ENCODE results near the gene RPL6. TPM values are rescaled to one million over a fixed set of nuclear protein-coding genes. Genes with fewer than 3 reads are reported as not detected.

The RPL6 gene
- total and polyA plus RNA-seq, 10 of the 15 experiments (the other 5 are each of a cell fraction or from before 2014, with no cell fraction given): 801 to 3,690 (median 2,265) TPM

DNA sequence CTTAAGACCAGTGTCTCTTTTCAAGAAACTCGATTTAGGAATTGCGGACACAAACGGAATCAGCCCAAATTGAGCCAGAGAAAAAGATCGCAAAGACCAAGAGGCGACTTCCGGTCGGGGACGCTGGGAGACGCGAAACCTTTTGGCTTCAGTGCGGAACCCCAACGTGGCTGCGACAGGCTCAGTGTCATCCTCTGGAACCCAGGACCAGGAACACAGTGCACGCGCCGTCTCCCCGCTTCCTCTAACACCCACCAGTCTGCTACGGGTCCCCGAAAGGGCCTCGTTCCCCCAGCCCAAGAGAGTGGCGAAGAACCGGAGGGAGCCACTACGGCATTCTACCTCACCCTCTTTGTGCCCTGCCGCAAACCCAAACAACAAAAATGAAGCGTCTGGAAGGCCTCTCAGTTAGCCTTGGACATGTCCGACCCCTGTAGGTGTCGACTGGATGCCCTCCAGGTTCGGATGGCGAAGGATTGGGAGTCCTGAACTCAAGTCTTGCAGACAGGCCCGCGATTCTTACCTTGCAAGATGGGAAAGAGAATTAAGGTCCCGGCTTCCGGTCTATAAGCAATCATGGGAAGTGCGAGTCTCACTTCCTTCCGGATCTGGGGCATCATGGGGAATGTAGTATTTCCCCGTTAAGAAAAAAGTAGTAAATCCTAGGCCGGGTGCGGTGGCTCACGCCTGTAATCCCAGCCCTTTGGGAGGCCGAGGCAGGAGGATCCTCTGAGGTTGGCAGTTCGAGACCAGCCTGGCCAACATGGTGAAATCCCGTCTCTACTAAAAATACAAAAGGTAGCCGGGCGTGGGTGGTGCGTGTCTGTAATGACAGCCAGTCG is at the start of gene RPL6 (continued):
- TF ChIP-seq, protein P1, sequence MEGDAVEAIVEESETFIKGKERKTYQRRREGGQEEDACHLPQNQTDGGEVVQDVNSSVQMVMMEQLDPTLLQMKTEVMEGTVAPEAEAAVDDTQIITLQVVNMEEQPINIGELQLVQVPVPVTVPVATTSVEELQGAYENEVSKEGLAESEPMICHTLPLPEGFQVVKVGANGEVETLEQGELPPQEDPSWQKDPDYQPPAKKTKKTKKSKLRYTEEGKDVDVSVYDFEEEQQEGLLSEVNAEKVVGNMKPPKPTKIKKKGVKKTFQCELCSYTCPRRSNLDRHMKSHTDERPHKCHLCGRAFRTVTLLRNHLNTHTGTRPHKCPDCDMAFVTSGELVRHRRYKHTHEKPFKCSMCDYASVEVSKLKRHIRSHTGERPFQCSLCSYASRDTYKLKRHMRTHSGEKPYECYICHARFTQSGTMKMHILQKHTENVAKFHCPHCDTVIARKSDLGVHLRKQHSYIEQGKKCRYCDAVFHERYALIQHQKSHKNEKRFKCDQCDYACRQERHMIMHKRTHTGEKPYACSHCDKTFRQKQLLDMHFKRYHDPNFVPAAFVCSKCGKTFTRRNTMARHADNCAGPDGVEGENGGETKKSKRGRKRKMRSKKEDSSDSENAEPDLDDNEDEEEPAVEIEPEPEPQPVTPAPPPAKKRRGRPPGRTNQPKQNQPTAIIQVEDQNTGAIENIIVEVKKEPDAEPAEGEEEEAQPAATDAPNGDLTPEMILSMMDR (IDR thresholded peaks at IDR 0.05 in 2 of 3, conservative IDR thresholded peaks at IDR 0.05 in 1 of 3; ENCODE audit: control insufficient read depth in 2 of 3, extremely low read depth in 1 of 3, insufficient read depth in 1 of 3, low read depth in 3 of 3, low read length in 3 of 3): no peak
- TF ChIP-seq ATF7 (IDR thresholded peaks at IDR 0.05; ENCODE audit: low read depth) (peak; percentile 69), STAT3 (IDR thresholded peaks at IDR 0.05; ENCODE audit: low read depth, low read length) (no peak), MYB (IDR thresholded peaks at IDR 0.05; ENCODE audit: borderline replicate concordance, low read depth, low read length) (0 out of 2 replicates have a peak, but pooled peaks have one; percentile 33), NFYA (IDR thresholded peaks at IDR 0.05; ENCODE audit: borderline replicate concordance, low read depth, low read length) (no peak), NR2C2 (IDR thresholded peaks at IDR 0.05; ENCODE audit: borderline replicate concordance, control insufficient read depth, insufficient read length, low read depth) (no peak), HDAC6 (IDR thresholded peaks at IDR 0.05; ENCODE audit: unreplicated experiment) (peak; percentile 51), NFIC (IDR thresholded peaks at IDR 0.05; ENCODE audit: low read depth, low read length) (peak; percentile 55; the same call in 1 of the 2 replicates), JUND (IDR thresholded peaks at IDR 0.05; ENCODE audit: low read depth, low read length) (no peak)
- TF ChIP-seq, protein P2, sequence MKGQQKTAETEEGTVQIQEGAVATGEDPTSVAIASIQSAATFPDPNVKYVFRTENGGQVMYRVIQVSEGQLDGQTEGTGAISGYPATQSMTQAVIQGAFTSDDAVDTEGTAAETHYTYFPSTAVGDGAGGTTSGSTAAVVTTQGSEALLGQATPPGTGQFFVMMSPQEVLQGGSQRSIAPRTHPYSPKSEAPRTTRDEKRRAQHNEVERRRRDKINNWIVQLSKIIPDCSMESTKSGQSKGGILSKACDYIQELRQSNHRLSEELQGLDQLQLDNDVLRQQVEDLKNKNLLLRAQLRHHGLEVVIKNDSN (IDR thresholded peaks at IDR 0.05; ENCODE audit: borderline replicate concordance, extremely low read length, insufficient read depth, low read depth, low read length): no peak
- TF ChIP-seq, protein P3, sequence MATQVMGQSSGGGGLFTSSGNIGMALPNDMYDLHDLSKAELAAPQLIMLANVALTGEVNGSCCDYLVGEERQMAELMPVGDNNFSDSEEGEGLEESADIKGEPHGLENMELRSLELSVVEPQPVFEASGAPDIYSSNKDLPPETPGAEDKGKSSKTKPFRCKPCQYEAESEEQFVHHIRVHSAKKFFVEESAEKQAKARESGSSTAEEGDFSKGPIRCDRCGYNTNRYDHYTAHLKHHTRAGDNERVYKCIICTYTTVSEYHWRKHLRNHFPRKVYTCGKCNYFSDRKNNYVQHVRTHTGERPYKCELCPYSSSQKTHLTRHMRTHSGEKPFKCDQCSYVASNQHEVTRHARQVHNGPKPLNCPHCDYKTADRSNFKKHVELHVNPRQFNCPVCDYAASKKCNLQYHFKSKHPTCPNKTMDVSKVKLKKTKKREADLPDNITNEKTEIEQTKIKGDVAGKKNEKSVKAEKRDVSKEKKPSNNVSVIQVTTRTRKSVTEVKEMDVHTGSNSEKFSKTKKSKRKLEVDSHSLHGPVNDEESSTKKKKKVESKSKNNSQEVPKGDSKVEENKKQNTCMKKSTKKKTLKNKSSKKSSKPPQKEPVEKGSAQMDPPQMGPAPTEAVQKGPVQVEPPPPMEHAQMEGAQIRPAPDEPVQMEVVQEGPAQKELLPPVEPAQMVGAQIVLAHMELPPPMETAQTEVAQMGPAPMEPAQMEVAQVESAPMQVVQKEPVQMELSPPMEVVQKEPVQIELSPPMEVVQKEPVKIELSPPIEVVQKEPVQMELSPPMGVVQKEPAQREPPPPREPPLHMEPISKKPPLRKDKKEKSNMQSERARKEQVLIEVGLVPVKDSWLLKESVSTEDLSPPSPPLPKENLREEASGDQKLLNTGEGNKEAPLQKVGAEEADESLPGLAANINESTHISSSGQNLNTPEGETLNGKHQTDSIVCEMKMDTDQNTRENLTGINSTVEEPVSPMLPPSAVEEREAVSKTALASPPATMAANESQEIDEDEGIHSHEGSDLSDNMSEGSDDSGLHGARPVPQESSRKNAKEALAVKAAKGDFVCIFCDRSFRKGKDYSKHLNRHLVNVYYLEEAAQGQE (IDR thresholded peaks at IDR 0.05; ENCODE audit: low read depth, low read length): peak; percentile 48; the same call in 1 of the 2 replicates
- TF ChIP-seq, protein P4, sequence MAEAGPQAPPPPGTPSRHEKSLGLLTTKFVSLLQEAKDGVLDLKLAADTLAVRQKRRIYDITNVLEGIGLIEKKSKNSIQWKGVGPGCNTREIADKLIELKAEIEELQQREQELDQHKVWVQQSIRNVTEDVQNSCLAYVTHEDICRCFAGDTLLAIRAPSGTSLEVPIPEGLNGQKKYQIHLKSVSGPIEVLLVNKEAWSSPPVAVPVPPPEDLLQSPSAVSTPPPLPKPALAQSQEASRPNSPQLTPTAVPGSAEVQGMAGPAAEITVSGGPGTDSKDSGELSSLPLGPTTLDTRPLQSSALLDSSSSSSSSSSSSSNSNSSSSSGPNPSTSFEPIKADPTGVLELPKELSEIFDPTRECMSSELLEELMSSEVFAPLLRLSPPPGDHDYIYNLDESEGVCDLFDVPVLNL (IDR thresholded peaks at IDR 0.05; ENCODE audit: low read depth, low read length): no peak
- TF ChIP-seq, protein P5, sequence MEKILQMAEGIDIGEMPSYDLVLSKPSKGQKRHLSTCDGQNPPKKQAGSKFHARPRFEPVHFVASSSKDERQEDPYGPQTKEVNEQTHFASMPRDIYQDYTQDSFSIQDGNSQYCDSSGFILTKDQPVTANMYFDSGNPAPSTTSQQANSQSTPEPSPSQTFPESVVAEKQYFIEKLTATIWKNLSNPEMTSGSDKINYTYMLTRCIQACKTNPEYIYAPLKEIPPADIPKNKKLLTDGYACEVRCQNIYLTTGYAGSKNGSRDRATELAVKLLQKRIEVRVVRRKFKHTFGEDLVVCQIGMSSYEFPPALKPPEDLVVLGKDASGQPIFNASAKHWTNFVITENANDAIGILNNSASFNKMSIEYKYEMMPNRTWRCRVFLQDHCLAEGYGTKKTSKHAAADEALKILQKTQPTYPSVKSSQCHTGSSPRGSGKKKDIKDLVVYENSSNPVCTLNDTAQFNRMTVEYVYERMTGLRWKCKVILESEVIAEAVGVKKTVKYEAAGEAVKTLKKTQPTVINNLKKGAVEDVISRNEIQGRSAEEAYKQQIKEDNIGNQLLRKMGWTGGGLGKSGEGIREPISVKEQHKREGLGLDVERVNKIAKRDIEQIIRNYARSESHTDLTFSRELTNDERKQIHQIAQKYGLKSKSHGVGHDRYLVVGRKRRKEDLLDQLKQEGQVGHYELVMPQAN (conservative IDR thresholded peaks at IDR 0.05): peak; percentile 74; the same call in 1 of the 2 replicates
- TF ChIP-seq, protein P6, sequence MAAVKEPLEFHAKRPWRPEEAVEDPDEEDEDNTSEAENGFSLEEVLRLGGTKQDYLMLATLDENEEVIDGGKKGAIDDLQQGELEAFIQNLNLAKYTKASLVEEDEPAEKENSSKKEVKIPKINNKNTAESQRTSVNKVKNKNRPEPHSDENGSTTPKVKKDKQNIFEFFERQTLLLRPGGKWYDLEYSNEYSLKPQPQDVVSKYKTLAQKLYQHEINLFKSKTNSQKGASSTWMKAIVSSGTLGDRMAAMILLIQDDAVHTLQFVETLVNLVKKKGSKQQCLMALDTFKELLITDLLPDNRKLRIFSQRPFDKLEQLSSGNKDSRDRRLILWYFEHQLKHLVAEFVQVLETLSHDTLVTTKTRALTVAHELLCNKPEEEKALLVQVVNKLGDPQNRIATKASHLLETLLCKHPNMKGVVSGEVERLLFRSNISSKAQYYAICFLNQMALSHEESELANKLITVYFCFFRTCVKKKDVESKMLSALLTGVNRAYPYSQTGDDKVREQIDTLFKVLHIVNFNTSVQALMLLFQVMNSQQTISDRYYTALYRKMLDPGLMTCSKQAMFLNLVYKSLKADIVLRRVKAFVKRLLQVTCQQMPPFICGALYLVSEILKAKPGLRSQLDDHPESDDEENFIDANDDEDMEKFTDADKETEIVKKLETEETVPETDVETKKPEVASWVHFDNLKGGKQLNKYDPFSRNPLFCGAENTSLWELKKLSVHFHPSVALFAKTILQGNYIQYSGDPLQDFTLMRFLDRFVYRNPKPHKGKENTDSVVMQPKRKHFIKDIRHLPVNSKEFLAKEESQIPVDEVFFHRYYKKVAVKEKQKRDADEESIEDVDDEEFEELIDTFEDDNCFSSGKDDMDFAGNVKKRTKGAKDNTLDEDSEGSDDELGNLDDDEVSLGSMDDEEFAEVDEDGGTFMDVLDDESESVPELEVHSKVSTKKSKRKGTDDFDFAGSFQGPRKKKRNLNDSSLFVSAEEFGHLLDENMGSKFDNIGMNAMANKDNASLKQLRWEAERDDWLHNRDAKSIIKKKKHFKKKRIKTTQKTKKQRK (IDR thresholded peaks at IDR 0.05; ENCODE audit: low read depth, low read length): no peak

Measured in GM12878 (cell line).